VCaP (cell line): Measurements from ENCODE around the gene RPE65.
"Not testable (repeated sequence)": the region's sequence is repeated elsewhere in the genome, so short reads cannot be mapped to it uniquely, and the experiment has no call there.

ENCODE experiments used
- H3K27ac ChIP-seq: fragments of 450-650 bp; 2 replicates; pipeline ENCODE4 v1.5.1; 2017
- TF ChIP-seq, protein P1 (sequence below): fragments of 450-650 bp; conservative IDR thresholded peaks from 2 replicates; pipeline ENCODE4 v1.5.1; 2017; ENCODE audit warnings: mild to moderate bottlenecking, moderate library complexity

Gene RPE65

DNA sequence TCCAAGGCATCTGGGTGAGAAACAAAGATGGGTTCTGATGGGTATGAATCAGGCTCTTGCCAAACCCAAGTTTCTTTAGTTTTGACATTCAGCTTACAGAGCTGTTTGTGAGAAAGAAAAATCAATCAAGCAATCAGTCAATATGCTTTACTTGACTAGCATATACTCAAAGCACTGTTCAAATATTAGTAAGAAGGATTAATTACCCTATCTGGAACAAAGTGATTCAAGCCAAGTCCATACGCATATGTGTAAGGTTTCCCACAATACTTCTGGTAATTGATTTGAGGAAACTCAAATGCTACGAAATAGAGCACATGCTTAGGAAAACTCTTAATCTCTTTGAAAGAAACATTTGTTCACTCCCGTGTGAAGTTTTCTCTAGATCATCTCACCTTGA is 18.7 kb downstream of the RPE65 start:
- TF ChIP-seq, protein P1, sequence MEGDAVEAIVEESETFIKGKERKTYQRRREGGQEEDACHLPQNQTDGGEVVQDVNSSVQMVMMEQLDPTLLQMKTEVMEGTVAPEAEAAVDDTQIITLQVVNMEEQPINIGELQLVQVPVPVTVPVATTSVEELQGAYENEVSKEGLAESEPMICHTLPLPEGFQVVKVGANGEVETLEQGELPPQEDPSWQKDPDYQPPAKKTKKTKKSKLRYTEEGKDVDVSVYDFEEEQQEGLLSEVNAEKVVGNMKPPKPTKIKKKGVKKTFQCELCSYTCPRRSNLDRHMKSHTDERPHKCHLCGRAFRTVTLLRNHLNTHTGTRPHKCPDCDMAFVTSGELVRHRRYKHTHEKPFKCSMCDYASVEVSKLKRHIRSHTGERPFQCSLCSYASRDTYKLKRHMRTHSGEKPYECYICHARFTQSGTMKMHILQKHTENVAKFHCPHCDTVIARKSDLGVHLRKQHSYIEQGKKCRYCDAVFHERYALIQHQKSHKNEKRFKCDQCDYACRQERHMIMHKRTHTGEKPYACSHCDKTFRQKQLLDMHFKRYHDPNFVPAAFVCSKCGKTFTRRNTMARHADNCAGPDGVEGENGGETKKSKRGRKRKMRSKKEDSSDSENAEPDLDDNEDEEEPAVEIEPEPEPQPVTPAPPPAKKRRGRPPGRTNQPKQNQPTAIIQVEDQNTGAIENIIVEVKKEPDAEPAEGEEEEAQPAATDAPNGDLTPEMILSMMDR, result no peak
- no peak overlapping the region for H3K27ac ChIP-seq

DNA sequence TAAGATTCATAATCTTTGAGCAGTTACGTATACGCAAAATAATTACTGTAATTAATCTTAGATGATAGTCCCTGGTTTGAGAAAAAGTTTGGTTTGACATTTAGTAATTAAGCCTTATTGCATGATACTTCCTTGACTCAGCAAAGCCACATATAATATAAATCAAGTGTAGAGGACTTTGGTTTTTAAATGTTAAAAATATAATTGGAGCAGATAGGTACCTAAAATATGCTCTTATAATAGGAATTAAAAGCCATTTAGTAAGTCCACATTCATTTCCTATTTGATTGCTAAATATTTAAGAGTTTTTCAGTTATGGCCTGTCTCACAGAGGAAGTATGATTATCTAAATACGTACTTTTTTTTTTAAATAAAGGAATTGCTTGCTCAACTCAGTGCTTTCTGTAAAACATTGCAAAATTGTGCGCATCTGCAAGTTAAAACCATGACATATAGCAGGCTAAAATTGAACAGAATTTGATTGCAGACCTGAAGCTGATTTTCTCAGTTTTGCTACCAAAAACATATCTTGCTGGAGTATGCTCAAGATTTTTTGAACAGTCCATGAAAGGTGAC is 20.4 kb downstream of the RPE65 start:
- no peak overlapping the region for H3K27ac ChIP-seq
- TF ChIP-seq, protein P1, result no peak

DNA sequence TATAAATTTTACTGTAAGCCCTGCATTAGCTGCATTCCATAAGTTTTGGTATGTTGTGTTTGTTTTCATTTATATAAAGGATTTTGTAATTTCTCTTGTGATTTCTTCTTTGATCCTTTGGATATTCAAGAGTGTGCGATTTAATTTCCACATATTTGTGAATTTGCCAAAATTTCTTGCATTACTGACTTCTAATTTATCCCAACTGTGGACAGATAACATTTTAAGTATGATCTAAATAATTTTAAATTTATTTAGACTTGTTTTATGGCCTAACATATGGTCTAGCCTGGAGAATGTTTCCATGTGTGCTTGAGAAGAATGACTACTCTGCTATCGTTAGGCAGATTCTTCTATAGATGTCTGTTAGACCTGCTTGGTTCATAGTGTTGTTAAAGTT is 23.2 kb downstream of the RPE65 start:
- TF ChIP-seq, protein P1, result no peak
- H3K27ac ChIP-seq, result no peak overlapping the region

DNA sequence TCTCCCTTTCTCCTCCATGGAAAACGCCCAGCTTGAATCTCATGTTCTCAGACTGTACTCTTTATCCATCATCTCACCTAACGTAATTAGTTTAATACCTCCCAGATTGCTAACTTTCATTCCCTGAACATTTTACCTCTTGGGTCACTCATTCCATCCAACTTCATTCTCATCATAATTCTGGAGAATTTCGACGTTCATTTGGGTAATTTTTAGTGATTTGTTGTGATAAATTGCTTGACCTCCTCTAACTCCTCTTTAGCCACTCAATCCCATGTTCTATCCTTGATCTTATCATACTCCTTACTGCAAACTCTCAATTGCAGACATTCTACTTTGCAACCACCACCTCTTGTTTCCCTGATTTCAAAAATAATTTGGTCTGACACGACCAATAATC is 28.4 kb downstream of the RPE65 start:
- no peak overlapping the region for H3K27ac ChIP-seq
- TF ChIP-seq, protein P1, result no peak

DNA sequence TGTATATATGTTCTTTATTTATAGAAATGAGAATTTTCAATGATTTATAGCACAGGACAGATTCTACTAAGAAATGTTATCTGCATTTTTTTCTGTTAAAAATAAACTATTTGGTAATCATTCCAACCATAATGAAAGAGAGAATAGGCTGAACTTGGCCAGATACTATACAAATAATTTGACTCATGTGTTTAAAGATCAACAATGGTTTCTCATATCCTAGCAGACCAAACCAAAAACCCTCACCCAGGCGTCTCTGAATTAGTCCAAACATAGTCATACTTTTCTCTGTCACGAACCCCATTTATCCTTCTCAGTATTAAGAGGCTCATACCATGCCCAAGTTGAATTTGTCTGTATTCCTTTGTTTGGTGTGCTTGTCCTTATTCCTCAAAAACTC is 40.3 kb downstream of the RPE65 start:
- no peak overlapping the region for H3K27ac ChIP-seq
- TF ChIP-seq, protein P1, result no peak

DNA sequence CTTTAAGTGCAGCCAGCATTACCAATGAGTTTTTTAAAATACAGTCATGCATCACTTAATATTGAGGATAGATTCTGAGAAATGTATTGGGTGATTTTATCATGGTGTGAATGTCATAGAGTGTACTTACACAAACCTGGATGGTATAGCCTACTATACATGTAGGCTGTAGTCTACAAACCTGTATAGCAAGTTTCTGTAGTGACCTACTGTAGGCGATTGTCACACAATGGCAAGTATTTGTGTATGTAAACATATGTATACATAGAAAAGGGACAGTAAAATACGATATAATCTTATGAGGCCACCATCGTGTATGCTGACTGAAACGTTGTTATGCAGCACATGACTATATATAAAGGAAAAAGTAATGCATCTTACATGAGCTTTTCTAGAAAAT is 48.2 kb downstream of the RPE65 start:
- TF ChIP-seq, protein P1, result no peak
- H3K27ac ChIP-seq, result no peak overlapping the region

DNA sequence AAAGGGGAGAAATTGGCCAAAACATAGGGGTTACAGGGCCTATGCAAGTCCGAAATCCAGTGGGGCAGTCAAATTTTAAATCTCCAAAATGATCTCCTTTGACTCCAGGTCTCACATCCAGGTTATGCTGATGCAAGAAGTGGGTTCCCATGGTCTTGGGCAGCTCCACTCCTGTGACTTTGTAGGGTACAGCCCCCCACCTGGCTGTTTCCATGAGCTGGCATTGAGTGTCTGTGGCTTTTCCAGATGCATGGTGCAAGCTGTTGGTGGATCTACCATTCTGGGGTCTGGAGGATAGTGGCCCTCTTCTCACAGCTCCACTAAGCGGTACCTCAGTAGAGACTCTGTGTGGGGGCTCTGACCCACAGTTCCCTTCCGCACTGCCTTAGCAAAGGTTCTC is 54.2 kb downstream of the RPE65 start:
- not testable (repeated sequence) for H3K27ac ChIP-seq

DNA sequence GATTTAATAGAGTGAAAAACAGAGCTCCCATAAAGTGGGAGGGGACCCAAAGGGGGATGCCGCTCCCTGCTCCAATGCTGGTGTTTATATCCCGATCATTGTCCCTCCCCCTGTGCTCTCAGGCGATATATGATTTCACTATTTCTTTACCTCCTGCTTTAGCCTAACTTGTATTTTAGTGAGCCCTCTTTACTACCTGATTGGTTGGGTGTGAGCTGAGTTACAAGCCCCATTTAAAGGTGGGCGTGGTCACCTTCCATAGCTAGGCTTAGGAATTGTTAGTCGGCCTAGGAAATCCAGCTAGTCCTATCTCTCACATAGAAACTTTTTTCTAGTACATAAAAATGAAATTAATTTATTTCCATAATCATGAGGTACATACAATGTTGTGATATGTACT is 57.3 kb downstream of the RPE65 start:
- not testable (repeated sequence) for H3K27ac ChIP-seq

DNA sequence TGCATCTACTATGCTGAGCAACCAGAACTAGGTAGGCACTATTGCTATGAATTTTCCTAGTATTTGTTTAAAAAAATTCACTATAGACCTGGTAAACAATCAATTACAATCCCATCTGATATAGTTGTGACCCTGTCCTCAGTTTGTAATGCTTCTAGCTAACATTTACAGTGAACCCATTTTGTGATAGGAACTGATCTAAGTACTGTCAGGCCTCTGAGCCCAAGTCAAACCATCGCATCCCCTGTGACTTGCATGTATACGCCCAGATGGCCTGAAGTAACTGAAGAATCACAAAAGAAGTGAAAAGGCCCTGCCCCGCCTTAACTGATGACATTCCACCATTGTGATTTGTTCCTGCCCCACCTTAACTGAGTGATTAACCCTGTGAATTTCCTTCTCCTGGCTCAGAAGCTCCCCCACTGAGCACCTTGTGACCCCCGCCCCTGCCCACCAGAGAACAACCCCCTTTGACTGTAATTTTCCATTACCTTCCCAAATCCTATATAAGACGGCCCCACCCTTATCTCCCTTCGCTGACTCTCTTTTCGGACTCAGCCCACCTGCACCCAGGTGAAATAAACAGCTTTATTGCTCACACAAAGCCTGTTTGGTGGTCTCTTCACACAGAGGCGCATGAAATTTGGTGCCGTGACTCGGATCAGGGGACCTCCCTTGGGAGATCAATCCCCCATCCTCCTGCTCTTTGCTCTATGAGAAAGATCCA is 63.8 kb downstream of the RPE65 start:
- H3K27ac ChIP-seq, result not testable (repeated sequence)
